Breast epithelium (tissue), 4 donors: ENCODE results near the gene BCAS1. TPM values are rescaled to one million over a fixed set of nuclear protein-coding genes. Genes with fewer than 3 reads are reported as not detected.

Experiments
- DNase-seq, 2 donors: peaks; one replicate each; pipeline ENCODE4 v3.0.0-alpha.2; 2019; ENCODE audit warnings: low spot score in 2 of 2
- H3K27ac ChIP-seq, 2 donors: fragments of 200-600 bp; sonication (generic) in 1 of 2; one replicate each; pipeline ENCODE4 v1.5.1; 2016 to 2019; ENCODE audit warnings: mild to moderate bottlenecking in 1 of 2
- H3K27me3 ChIP-seq, 2 donors: fragments of 200-600 bp; sonication (generic) in 1 of 2; one replicate each; pipeline versions ENCODE4 v1.5.1 to v1.6.0; 2017 to 2019; ENCODE audit warnings: control low read depth in 1 of 2, mild to moderate bottlenecking in 1 of 2
- H3K36me3 ChIP-seq: fragments of 200-600 bp; one replicate; pipeline ENCODE4 v1.5.1; 2019
- H3K4me1 ChIP-seq, 2 donors: fragments of 200-600 bp; sonication (generic); one replicate each; pipeline ENCODE4 v1.5.1; 2016 to 2019; ENCODE audit warnings: control low read depth in 1 of 2
- H3K4me3 ChIP-seq, 3 donors: fragments of 200-600 bp; sonication (generic); 1 replicate in 2 of 3; 2 replicates in 1 of 3; pipeline ENCODE4 v1.5.1; 2016 to 2019; ENCODE audit warnings: mild to moderate bottlenecking in 3 of 3, moderate library complexity in 2 of 3
- H3K9me3 ChIP-seq, 2 donors: fragments of 200-600 bp; sonication (generic) in 1 of 2; one replicate each; pipeline ENCODE4 v1.5.1; 2016 to 2019; ENCODE audit warnings: control low read depth in 1 of 2
- CTCF ChIP-seq, 3 donors: fragments of 450-650 bp; IDR thresholded peaks; one replicate each; pipeline ENCODE4 v1.5.1; 2016 to 2017; ENCODE audit warnings: antibody characterized with exemption in 3 of 3, mild to moderate bottlenecking in 3 of 3, moderate library complexity in 3 of 3
- POLR2A ChIP-seq: fragments of 450-650 bp; IDR thresholded peaks from one replicate; pipeline ENCODE4 v1.6.1; 2016; ENCODE audit warnings: antibody characterized with exemption, mild to moderate bottlenecking, moderate library complexity
- POLR2AphosphoS5 ChIP-seq, 3 donors: sonication (generic); formaldehyde crosslinking; IDR thresholded peaks; one replicate each; pipeline ENCODE4 v1.6.1; 2017; ENCODE audit warnings: antibody characterized with exemption in 3 of 3
- intact Hi-C: fragments of 100-400 bp; cut with DNase I; formaldehyde crosslinking; loops from one replicate; pipeline ENCODE4 v1.15.1; 2023; ENCODE audit warnings: low total_unique reads
- total RNA-seq, 3 donors: library from RNA; depleted of rRNA; stranded (reverse); fragments of >200 nt; gene quantifications; one replicate each; pipeline ENCODE4 v1.1.0, GENCODE V29; 2016

BCAS1 gene
- total RNA-seq, 3 donors from 2014 or later: 0.98 to 3.1 TPM; not detected in 1

GRCh38 chr20:53972179-53972578 lies 98.2 kb downstream of the BCAS1 start:
- TF ChIP-seq POLR2AphosphoS5 (IDR thresholded peaks at IDR 0.05) (no peak), POLR2A (no peak), CTCF (IDR thresholded peaks at IDR 0.05) (no peak)
- Histone ChIP-seq H3K27ac (no peak overlapping the region), H3K4me3 (no peak overlapping the region), H3K27me3 (no peaks in the 10 kb centered on the region), H3K36me3 (no peaks in the 10 kb centered on the region), H3K4me1 (no peaks in the 10 kb centered on the region), H3K9me3 (peaks cover 0 to 7% of the 10 kb centered on the region in 2 donors)
- intact Hi-C loops: no loop called here
- DNase-seq: no peak

- intact Hi-C loops: no loop called here
- no peak overlapping the region for H3K4me3 ChIP-seq
- H3K36me3 ChIP-seq: no peaks in the 10 kb centered on the region
- H3K27me3 ChIP-seq: no peaks in the 10 kb centered on the region
- no peak for DNase-seq
- TF ChIP-seq CTCF (IDR thresholded peaks at IDR 0.05): no peak
- no peak for TF ChIP-seq POLR2A
- no peak for TF ChIP-seq POLR2AphosphoS5 (IDR thresholded peaks at IDR 0.05)
- H3K9me3 ChIP-seq: peaks cover 0 to 7% of the 10 kb centered on the region in 2 donors
- no peak overlapping the region for H3K27ac ChIP-seq
- no peaks in the 10 kb centered on the region for H3K4me1 ChIP-seq
Observed at GRCh38 chr20:53971096-53971683, 99.2 kb downstream of the BCAS1 start.

GRCh38 chr20:53970232-53970631 lies 100.2 kb downstream of the BCAS1 start:
- no peak for DNase-seq
- no peaks in the 10 kb centered on the region for H3K36me3 ChIP-seq
- peaks cover 0 to 7% of the 10 kb centered on the region in 2 donors for H3K9me3 ChIP-seq
- H3K4me3 ChIP-seq: no peak overlapping the region
- no peak overlapping the region for H3K27ac ChIP-seq
- intact Hi-C loops: no loop called here
- no peaks in the 10 kb centered on the region for H3K27me3 ChIP-seq
- no peak for TF ChIP-seq POLR2A
- no peak for TF ChIP-seq POLR2AphosphoS5 (IDR thresholded peaks at IDR 0.05)
- no peak for TF ChIP-seq CTCF (IDR thresholded peaks at IDR 0.05)
- H3K4me1 ChIP-seq: no peaks in the 10 kb centered on the region

GRCh38 chr20:53967527-53967926 lies 102.9 kb downstream of the BCAS1 start:
- no peak overlapping the region for H3K27ac ChIP-seq
- no peaks in the 10 kb centered on the region for H3K36me3 ChIP-seq
- intact Hi-C loops: no loop called here
- no peaks in the 10 kb centered on the region for H3K9me3 ChIP-seq
- no peaks in the 10 kb centered on the region for H3K27me3 ChIP-seq
- H3K4me1 ChIP-seq: no peaks in the 10 kb centered on the region
- no peak overlapping the region for H3K4me3 ChIP-seq
- no peak for DNase-seq
- no peak for TF ChIP-seq POLR2AphosphoS5 (IDR thresholded peaks at IDR 0.05)
- no peak for TF ChIP-seq CTCF (IDR thresholded peaks at IDR 0.05)
- no peak for TF ChIP-seq POLR2A

GRCh38 chr20:53966774-53967398 lies 103.5 kb downstream of the BCAS1 start:
- Histone ChIP-seq H3K9me3 (no peaks in the 10 kb centered on the region), H3K27ac (no peak overlapping the region), H3K36me3 (no peaks in the 10 kb centered on the region), H3K4me1 (no peaks in the 10 kb centered on the region), H3K4me3 (no peak overlapping the region), H3K27me3 (no peaks in the 10 kb centered on the region)
- TF ChIP-seq POLR2A (no peak), CTCF (IDR thresholded peaks at IDR 0.05) (no peak), POLR2AphosphoS5 (IDR thresholded peaks at IDR 0.05) (no peak)
- no peak for DNase-seq
- intact Hi-C loops: no loop called here
